Inferior parietal cortex (tissue), 1 donor: ENCODE data around the gene NOD1.

Experiments used
- DNase-seq: peaks from one replicate; pipeline ENCODE4 v3.0.0-alpha.2; 2016; ENCODE audit errors: extremely low spot score

NOD1 gene

DNA sequence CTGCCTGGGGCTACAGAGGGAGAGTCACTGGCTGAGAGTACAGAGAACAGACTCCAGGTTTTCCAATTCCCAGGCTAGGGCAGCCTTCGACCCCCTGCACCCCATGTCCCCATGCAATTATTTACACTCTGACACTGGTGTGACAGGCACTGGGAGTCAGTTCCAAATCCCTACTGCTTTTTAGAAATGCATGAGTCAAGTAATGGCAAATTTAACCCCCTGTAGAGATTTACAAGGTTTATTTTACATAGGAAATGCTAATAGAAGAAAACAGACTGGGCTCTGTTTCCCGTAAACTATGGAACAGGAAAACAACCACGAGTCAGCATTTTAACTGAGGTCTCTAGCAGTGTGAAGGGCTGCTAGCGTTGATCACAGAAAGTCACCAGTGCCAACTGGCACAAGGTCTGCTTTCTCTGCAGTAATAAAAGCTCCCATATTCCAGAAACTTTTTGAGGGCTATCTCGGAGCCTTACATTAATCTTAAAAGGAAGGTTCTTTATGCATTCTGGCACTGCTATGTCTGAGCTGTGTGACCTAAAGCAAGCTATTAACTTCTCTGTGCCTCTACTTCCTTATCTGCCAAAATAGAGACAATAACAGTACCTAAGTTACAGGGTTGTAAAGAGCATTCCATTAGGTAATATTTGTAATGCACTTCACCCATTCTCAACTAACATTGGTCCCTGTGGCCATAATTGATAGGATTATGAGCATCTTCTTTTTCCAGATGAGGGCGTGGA is 28.2 kb downstream of the NOD1 start:
- DNase-seq, result no peak

DNA sequence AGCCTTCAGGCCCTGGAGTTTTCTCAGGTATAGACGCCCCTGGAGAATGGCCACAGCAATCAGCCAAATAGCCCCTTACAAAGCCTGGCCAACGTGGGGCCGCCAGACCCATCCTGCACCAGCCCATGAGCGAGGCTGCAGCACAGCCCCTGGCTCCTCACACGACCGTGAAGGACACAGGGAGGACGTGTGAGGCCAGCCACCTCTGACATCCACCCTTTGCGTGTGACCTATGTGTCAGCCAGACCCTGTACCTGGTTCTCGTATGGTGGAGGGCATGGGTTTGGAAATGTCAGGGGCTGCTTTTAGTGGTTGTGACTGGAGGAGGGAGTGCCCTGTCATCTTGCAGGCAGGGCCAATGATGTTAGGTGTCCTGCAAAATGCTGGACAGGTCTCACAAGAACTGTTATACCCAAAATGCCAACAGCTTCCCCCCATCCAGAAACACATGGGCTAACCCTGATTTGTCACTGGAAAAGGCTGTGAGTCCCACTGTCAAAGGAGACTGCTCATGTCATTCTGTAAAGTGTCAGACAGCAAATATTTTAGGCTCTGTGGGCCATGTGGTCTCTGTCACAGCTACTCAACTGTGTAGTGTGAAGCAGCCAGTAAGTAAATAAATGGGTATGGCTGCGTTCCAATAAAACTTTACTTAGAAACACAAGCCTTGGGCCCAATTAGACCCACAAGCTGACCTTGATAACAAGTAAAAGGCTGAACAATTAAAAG is 30.0 kb downstream of the NOD1 start:
- no peak for DNase-seq

DNA sequence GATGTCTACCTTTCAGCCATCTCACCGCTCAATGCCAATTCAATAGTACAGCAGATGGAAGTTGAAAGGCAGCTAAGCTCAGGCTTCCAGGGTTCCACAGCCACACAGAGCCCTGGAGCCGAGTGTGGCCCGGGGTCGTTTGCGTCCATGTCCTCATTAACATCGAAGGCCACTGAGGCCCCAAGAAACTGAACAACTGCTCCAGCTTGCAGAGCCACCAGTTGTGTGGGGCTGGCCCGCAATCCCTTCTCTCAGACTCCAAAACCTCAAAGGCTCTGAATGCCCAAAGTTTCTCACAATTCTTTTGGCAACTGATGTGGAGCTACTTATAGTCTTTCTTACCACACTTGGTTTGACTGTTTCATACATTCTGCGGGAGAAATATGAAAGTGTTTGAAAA is 31.1 kb downstream of the NOD1 start:
- no peak for DNase-seq

DNA sequence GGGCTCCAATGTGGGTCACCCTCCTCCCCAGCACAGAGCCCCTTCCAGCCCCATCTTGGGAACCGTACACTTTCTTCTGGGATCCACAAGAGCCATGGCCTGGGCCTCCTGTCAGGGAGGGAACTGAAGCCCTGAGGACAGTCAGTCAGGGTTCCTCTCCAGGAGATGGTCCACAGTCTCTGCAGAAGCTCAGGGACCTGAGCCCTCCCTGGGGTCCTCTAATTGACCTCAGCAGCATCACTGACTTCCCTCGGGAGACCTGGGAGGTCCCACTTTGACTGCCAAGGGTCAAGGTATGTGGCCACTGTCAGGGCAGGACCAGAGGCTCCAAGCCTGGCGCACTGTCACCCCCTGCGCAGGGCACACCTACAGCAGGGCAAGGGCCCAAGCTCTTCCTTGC is 32.3 kb downstream of the NOD1 start:
- no peak for DNase-seq

DNA sequence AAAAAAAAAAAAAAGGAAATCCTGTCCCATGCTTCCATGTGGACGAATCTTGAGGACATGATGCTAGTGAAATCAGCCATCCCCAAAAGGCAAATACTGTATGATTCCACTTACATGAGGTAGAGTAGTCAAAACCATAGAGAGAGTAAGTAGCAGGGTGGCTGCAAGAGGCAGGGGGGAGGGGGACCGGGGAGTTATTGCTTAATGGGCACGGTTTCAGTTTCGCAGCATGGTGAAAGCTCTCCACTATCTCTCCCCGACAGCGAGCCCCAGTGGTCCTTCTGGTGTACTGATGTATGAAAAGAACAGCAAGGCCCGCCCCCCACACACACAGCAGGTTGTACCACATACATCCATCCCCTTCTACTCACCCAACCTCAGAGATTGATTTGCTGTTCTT is 32.8 kb downstream of the NOD1 start:
- no peak for DNase-seq

DNA sequence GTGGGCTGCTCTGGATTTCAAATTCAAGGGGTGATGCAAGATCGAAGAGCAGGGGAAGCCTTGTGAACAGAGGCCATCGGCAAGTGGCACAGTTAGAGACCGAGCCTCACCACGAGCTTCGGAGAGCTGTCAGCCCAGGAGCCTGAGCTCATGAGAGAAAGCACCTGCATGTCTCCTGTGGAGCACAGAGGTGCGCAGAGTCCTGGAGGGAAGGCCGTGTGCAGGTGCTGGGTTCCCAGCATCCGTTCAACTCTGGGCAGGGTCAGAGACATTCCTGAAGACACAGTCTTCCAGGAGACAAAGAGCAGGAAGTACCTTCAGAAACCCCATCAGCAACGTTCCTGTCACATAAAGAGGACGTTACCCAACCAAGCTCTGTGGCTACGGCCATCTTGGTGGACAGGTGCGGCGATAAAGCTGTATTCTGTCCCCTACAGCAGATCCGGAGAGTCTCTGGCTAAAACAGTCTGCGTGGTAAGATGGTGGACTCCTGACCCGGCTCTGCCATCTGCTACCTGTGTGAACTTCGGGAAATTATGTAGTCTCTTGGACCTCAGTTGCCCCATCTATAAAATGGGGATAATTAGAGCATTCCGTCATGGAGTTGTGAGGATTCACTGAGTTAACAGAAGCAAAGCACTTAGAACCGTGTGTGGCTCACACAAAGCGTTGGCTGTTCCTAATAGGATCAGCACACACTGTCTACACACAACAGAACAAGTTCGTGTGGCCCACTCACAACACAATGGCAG is 40.6 kb downstream of the NOD1 start:
- DNase-seq, result no peak

DNA sequence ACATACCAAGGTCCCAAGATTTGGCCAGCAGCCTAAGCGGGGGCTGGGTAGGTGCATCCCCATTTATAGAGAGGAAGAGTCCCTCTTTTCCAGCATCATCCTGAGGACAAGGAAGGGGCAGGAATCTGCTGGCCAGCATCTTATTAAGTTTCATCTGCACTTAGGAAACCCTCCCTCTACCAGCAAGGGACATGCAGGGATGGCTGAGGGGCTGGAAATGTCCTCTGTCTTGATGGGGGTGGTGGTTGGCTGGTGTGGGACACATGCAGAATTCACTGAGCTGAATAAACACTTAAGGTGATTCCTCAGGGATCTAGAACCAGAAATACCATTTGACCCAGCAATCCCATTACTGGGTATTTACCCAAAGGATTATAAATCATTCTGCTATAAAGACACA is 42.1 kb downstream of the NOD1 start:
- no peak for DNase-seq

DNA sequence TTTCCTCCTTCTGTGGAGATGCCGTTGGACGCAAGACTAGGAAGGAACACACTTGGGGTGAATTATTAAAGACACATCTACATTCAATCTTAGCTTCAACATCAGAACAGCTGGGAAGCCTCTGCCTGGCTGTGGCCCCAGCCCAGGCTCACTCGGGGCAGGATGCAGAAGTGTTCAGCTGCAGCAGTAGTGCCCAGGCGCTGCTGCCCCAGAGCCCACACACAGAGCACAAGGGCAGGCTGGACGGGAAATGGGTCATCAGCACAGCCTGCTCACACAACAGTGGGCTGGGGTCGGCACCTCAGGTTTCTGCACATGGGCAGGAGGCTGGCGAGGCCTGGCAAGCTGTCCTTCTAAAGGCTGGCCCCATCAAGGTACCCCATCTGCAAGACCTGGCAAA is 42.5 kb downstream of the NOD1 start:
- no peak for DNase-seq

DNA sequence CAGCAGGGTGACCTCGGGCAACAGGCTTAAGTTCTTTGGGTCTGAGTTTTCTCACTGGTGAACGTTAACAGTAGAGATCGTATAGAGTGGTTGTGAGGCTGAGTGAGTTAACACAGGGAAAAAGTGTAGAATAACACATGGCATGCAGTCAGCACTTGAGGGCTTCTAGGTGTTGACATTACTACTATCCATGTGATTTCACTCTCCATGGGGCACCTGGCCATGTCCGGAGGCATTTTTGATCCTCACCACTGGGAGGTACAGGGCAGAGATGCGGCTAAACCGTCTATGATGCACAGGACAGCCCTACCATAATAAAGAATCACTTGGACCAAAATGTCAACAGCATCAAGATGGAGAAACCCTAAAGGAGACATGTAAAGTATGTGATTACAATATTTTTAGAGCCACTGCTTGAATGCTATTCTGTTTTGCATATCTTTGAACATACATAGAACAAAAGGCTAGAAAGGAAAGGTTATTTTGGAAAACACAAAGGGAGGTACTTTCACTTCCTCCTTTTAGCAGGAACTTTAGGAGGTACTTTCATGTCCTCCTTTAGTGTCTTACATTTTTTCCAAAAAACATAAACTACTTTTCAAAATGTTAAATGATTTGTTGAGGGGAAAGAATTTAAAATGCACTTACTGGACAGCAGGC is 44.3 kb downstream of the NOD1 start:
- DNase-seq, result no peak

DNA sequence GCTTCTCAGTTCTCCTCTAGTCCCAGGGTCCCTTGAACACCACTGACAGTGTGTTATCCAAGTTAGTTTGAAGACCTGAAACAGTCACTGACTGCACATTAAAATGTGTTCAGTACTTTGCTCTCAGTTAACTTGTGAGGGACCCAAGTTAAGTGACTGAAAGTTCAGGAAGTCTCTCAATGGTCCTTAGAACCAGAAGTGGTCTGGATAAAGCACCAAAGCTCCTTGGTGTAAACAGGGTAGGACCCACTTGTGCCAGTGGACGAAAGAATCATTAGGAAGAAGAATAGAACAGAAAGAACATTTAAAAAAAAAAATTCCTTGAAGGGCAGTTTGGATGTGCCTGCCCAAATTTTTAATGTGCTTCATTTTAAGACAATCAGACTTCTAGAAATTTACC is 45.1 kb downstream of the NOD1 start:
- DNase-seq, result no peak

DNA sequence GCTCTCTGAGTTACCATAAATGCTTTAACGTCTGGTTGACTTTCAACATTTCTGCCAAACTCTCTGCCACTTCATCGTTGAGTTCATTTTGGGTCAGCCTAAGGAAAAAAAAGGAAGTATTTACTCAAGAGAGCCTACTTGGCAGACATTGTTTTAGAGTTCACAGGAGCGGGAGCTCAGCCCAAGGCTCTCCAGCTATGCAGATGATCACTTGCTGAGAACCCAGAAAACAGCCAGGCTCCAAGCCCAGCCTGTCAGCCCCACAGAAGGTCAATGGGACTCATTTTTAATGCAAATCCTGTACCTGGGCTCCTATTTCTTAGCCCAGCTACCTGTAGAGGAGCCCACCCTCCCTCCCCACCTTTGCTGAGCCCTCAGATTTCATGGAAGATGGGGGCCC is 45.5 kb downstream of the NOD1 start:
- DNase-seq, result peak; percentile 29

DNA sequence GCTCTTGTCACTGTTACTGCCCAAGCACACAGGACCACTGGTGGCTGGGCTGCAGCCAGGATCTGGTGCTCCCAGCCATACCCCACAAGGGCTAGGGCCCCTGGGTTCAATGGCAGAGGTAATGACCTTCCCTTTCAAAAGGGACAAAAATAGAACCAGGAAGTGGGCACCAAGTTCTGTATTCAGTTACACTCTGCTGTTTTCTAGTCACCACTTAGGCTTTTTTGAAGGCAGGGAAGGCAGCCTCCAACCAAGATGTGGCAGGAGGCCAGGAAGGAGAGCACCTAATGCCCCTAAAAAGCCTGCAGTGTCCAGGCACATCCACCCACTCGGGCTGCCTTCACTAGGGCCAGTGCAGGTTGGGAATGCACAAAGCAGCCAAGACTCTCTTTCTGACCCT is 47.8 kb downstream of the NOD1 start:
- DNase-seq, result no peak

DNA sequence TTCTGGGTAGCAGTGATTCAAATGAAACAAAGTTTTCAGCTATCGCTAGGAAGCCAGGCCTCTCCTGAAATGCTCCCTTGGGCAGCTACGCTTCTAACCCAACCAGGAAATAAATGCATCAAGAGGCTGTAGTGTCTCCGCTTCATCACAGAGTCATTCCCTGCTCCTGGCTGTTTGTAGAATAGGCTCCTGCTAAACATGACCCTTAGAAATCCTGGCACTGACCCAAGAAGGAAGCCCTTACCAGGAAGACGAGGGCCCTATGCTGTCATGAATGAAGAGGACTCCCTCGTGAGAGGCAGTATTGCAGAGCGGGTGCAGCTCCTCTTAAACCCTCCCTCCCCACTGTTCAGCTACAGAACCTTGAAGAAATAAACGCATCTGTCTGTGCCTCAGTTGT is 48.3 kb downstream of the NOD1 start:
- no peak for DNase-seq

DNA sequence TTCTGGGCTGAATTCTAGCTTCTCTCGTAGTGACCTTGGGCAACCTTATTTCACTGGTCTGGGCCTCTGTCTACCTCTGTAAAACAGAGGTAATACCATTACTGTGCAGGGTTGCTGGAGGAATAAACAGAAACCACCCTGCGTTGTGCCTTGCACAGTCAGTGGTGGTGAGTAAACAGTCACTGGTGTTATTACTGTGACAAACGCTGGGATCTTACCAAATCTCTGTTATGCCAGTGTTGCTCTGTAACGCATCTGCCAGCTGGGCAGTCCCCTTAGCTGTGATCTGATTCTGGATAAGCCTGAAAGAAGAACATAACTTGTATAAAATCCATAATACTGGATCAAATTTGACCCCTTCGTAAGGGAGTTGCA is 49.4 kb downstream of the NOD1 start:
- no peak for DNase-seq

DNA sequence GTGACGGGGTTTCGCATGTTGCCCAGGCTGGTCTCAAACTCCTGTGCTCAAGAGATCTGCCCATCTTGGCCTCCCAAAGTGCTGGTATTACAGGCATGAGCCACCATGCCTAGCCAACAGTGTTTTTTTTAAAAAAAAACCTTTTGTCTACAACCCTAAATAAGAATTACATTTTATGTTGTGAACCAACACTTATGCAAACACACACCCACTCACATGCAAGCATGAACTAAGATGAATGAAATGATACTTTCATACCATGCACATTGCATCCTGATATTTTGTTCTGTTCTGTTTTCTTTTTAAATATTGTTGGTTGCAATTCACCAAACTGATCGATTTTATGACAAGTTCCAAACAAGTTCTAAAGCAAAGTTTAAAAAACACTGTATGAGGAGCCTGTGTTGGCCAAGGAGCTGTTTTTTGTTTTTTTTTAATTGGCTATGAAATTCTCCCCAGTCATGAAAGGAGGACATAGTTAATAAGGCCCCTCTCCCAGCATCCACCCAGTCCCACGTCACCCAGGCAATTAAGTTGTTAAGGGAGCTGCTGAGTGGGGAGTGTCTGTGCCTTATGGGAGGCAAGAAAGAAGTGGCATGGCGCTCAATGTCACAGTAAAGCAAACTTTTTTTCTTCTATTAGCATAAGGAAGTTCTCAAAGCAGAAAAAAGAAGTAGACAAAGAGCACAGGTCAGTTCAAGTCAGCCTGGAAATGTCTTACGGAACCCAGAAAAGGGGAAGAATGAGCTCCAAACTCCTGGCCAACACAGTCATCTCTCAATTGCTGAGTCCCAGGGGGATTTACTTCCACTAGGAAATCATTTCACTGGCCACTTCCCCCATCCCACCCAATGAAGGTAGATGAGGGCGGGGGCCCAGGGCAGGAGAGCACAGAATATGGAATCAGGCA is 50.1 kb downstream of the NOD1 start:
- DNase-seq, result no peak

DNA sequence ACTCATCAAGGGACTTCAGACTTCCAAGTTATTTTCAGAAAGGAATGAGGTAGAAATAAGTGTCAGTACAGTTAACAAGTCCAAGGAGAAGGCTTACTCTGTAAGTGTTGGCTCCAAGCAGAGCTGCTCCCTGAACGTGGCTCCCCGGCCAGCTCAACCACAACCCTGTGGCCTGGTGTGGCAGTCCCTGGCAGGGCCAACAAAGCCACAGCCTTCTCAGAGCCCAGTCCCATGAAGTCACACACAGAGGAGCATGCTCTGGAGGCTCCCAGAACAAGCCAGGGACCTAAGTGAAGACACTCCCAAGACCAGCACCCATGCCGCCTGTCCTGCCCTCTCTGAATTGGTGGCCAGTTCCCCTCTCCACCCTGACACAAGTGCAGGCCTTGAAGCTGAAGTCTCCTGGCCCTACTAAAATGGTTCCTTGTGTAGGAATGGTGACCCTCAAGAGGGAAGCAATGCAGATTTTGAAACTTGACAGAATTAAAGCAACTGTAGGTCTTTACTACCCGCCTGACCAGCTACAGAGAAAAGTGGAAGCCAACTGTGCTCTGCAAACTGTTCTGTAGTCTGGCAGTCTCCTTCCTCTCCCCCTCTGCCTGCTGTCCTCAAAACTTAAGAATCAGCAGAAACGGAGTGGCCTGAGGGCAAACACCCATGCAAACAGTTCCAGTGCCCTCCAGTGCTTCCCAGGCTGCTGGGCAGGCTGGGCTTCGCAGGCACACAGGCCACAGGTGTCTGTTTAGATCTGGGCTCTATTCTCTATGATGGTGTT is 51.1 kb downstream of the NOD1 start:
- DNase-seq, result no peak

DNA sequence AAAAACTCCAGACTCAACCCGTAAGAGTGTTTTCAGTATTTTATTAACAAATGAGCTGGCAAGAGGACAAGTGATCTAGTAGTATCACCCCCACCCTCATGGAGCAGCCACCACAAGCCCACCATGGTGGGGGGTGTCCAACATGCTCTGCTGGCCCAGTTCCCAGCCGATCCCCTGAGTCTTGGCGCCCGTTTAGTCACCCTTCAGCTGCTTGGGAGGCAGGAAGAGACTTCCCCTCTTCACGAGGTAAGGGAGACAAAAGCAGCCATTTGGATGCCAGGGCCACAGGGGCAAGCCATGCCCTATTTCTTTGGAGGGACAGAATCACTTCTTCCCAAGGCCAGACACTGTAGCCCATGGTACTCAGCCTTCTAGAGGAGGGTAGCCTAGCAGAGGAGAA is 54.1 kb downstream of the NOD1 start:
- no peak for DNase-seq

DNA sequence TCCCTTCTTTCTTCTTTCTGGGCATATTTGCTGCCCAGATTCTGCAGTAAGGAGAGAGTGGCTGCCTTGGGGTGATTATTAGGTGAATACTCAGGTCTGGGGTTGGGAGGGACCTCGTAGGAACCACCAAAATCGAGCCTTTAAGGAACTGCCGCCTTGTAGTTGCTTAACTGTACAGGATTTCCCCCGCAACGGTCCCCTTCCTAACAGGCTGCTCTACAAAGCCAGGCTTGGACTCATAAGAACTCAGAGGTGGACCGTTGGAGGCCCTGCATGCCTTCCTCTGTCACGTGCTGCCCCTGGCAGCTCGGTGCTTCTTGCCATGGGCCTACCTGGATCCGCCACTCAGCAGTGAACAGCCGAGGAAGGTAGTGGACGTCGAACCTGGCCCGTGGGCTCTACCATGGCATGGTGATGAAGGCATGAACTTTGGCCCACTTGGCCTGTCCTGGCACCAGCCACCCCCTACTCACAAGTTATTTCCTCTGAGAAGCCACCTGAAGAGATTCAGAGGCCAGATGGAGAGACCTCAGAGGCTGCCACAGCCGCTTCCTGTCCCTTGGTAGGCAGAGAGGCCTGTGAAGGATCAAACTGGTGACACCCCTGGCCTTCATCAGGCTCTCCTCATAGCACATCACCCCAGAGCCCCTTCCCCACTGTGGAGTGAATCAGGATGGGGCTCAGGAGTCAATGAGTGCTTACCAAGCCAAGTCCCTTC is 54.6 kb downstream of the NOD1 start:
- no peak for DNase-seq

DNA sequence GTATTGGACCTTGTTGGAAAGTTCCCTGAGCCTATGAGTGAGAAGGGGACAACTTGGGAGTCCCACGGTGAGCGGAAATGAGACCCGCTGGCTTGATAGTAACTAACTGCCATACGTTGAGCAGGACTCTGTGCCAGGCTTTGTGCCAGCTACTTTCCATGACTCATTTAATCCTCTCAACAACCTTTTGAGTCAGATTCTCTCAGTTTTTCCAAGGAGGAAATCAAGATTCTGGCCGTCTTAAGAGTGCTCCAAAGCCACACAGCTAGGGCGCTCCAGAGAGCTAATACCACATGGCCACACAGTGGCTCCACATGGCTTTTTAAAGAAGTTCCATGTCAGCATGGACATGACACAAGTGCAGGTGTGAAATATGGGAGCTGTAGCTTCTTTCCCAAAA is 55.7 kb downstream of the NOD1 start:
- no peak for DNase-seq

DNA sequence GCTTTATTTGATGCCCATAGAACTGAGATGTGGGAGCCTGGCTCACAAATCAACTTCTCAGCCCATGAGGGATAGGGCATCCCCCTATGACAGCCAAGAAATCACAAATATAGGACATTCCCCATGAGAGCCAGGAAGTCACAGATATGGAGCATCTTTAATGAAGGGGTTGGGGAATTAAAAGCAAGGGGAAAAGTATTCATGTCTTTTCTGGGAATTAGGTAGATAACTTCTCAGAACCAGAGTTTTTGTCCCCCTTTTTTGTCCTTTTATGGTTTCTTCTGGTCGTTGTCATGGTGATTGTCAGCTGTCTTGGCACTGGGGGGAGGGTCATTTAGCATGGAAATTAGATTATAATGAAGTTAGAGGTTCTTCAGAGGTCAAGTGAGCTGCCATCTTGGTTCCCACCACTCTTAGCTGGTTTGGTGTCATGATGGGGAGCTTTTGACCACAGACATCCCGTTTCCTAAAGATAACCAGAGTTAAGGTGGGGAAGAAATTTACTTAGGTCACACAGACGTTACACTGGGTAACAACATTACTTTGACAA is 56.9 kb downstream of the NOD1 start:
- DNase-seq, result no peak
